COLO668 (cell line): Measurements from ENCODE around the gene NTN1.
"Not testable (repeated sequence)": the region's sequence is repeated elsewhere in the genome, so short reads cannot be mapped to it uniquely, and the experiment has no call there.

Source experiments
- DNase-seq: peaks from one replicate; lab custom pipeline; 2025; ENCODE audit not compliant: unreplicated experiment; lab: John Stamatoyannopoulos, UW

NTN1 gene

DNA sequence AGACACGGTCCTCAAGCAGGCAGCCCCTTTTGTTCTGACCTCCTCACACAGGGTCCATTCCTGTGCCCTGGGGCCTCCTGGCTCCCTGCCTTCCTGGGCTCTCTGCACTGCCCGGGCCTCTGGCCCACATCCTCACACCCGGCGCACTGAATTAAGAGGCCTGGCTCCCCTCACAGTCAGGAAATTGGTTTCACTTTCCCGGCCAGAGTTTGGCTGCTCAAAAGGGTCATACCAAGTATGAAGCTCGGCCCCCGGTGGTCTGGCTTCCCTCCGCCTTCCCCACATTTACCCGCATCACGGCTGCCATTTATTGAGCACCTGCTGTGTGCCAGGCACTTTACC lies 220.0 kb downstream of the NTN1 start:
- no peak for DNase-seq

DNA sequence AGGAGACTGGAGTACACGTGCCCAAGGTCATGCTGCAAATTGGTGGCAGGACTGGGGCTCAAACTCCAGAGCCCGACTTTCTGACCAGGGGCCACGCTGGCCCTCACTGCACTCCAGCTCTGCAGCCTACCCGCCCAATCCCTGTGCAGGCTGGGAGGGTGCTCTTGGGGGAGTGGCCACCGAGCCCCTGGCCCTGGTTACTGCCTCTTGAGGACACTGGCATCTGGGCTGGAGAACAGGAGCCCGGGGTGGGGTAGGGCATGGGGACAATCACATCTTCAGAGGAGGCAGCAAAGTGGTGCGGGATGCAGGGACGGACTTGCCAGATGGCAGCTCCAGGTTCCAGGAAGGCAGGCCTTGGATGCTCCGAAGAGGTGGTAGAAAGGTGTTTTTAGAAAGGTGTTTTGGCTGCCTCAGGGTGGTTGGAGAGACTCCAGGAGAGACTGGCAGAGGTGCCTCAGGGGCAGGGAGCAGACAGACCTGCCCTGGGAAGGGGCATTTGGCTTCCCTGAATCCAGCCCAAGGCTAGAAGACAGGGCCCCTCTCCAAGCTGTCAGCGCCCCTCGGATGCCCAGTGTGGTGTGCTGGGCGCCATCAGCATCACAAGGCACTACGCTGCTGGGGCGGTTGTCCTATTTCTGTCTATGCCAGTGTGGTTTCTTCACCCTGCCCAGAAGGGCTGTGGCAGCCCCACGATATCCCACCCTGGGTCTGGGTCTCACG lies 220.6 kb downstream of the NTN1 start:
- DNase-seq, result no peak

GRCh38 chr17:9242497-9242881 lies 221.2 kb downstream of the NTN1 start:
- no peak for DNase-seq

GRCh38 chr17:9242983-9243382 lies 221.7 kb downstream of the NTN1 start:
- DNase-seq, result no peak

- no peak for DNase-seq
Measured at GRCh38 chr17:9244066-9245052, 223.0 kb downstream of the NTN1 start.

- DNase-seq, result no peak
Measured at GRCh38 chr17:9247401-9247938, 226.2 kb downstream of the NTN1 start.

- no peak for DNase-seq
Measured at GRCh38 chr17:9249245-9249953, 228.1 kb downstream of the NTN1 start.

DNA sequence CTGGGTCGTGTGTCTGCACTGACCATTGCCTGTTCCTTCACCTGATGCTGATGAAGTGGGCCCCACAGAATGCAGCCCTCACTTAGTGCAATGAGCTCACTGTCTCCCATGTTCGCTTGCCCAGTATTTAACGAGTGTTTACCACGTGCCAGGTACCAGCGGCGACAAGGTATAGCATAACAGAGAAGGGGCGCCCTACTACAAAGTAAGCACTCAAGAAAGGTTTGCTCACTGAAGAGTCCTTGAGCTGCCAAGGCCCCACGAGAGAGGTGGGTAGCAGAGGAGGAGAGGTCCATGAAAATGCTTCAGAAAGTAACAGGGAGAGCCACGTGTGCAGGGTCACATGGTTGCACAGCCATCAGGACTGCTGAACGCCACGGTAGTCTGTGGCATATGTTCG lies 230.0 kb downstream of the NTN1 start:
- DNase-seq, result no peak

GRCh38 chr17:9253308-9253707 lies 232.0 kb downstream of the NTN1 start:
- no peak for DNase-seq

GRCh38 chr17:9254841-9255240 lies 233.5 kb downstream of the NTN1 start:
- no peak for DNase-seq

DNA sequence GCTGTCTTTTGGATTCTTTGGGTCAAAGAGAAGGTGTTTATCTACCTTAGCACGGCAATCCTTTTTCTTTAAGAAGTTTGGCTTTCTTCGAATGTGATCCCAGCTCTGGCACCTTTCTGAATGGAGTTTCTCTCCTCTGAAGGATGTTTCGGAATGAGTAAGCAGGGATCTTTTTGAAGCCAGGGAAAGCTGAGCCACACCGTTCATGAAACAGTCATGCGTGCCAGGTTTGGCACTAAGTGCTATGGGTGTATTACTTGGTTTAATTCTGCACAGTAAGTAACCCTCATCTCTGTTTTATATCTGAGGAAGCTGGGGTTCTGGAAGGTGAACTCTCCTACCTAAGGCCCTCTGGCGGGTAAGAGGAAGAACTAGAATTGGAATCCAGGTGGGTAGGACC lies 234.5 kb downstream of the NTN1 start:
- DNase-seq, result no peak

- no peak for DNase-seq
Measured at GRCh38 chr17:9256361-9256750, 235.0 kb downstream of the NTN1 start.

- no peak for DNase-seq
Measured at GRCh38 chr17:9256751-9257629, 235.7 kb downstream of the NTN1 start.

- not testable (repeated sequence) for DNase-seq
Measured at GRCh38 chr17:9257630-9257965, 236.3 kb downstream of the NTN1 start.

DNA sequence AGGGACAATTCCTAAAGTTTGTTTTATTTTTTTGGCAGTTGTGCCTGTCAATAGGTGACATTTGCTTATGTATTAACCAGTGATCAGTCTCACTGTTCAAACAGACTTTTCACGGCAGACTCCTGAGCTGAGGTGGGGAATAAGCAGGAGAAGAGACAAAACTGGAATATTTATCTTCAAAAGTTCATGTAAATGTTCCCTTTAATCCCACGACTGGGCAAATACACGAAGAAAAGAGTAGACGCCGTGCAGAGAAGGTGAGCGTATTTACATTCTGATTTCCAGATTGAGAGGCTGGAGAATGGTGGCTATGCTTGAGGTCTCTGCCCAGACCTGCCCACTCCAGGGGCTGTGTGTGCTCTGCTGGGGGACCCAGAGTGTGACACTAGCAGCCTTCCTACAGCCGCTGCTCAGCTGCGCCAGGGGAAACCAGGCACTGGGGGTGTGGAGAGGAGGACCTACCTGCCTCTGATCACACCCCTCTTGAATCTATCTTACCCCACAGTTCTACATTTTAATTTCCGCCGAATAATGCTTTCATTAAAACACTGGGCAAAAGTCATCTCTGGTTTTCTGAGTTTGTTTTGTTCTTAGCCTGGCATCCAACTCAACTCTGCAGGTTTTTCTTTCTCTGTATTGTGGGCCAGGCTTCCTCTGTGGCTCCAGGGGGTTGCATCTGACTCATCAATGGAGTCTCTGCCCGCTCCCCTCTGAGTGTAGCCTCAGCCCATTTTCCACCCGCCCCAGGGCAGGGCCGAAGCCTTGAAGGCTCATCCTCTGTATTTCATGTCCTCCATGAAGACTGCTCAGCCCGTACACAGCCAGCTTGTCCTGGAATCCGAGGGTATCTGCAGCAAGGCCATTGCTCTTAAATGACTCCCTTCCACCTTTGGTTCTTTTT lies 237.1 kb downstream of the NTN1 start:
- no peak for DNase-seq

DNA sequence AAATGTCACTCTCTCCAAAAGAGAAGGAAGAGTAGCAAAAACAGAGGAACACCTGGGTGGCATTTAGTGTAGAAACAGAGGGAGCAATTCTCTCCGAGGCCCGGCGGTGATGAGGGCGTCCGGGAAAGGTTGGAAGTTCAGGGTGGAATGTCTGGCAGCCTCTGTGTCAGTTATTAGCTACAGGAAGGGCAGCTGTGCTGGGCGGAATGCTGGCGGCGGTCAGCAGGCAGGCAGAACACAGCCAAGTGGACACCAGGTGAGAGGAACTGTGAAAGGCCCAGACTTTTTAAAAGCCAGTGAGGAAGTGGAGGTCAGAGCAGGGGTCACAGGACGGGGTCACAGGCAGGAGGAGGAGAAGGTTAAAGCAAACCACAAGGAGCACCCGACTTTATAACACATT lies 238.1 kb downstream of the NTN1 start:
- no peak for DNase-seq

DNA sequence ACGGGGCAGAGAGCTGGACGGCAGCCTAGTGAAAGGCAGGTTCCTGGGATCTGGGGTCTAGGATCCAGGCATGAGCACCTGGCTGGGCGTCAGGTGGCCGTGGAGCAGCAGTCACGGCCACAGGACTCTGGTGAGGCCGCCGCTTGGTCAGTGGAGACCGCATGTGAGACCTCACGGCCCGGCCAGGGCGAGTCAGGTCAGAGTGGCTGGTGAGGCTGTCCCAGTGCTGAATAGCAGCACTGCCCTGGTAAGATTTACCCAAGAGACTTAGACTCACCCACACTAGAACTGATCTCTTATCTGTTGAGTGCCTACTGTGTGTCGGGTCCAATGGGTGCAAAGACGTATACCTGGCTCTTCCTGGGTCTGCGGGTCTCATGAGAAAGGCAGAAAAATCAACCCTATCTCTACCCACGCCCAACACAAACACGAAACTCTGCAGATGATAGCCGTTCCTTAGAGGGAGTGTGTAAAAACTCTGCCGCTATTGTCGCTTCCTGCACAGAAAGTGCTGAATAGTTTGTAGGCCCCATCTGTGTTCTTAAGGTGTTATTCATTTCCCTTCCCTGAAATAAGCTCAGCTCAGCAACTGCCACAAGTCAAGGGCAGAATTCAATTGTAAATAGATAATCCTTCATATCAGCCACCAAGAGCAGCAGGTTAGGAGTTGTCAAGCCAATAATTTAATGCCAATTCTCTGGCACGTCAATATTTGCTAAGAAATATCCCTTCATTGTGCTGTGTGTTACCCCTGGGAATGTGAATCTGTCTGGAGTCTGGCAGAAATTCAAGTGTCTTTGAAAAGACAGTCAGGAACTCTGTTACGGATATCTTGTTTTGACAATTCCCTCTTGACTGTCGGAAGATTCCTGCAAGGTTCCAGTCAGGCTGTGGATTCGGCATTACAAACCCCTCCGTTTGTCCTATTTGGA lies 240.0 kb downstream of the NTN1 start:
- no peak for DNase-seq

DNA sequence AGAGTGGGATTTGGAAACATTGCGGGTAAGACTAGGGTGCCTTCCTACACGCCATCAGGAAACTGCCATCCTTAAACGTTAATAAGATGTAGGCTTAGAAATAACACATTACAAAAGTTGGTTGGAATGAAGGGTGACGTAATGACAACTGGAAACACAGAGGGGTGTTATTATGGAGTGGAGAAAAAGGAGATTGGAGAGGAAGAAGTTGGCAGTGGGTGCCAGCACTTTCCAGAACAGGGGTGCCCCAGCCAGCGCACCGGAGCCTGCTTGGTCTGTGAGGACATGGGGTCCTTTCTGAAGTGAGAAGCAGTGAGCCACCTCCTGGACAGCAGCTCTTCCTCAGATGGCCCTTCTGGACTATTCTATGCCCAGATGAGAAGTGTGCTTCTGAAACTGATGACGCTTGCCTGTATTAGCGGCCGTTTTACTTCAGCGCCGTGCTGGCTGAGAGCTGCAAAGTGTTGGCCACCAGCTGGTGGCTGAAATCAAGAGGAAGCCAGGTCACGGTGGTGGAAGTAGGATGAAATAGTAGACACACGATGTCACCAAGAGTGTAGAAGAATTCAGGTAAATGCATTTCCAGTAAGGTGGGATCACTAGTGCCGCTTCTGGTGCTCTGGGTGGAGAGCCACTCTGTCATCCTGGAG lies 244.8 kb downstream of the NTN1 start:
- DNase-seq, result no peak
